GM18870 (cell line): ENCODE results near the gene THBS4.
"Not testable (repeated sequence)": the region's sequence is repeated elsewhere in the genome, so short reads cannot be mapped to it uniquely, and the experiment has no call there.

Experiments used
- ATAC-seq: cut with Tn5 transposase; IDR thresholded peaks from one replicate; pipeline ENCODE4 v1.9.1; 2021; ENCODE audit warnings: moderate library complexity; ENCODE audit not compliant: unreplicated experiment

THBS4 gene

DNA sequence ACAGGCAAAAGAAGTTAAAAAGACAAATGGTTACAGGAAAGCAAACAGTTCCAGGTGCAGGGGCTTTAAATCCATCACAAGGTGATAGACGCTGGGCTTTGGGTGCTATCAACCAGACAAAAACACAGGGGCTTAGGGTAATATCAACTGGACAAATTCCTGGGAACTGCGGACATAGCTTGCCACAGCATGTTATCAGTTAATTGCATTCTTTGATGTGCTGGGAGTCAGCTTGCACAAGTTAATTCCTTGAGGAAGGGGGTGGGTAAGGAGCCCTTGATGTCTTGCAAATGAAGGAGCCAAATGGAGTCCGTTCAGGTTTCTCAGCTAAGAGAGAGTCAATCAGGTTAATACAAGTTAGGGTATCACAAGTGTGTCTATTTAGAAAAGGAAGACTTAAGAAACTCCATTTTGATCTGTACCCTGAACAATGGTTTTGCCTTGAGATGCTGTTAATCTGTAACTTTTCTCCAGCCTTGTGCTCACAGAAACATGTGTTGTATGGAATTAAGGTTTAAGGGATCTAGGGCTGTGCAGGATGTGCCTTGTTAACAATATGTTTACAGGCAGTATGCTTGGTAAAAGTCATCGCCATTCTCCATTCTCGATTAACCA, 76.3 kb downstream of the THBS4 start:
- not testable (repeated sequence) for ATAC-seq

DNA sequence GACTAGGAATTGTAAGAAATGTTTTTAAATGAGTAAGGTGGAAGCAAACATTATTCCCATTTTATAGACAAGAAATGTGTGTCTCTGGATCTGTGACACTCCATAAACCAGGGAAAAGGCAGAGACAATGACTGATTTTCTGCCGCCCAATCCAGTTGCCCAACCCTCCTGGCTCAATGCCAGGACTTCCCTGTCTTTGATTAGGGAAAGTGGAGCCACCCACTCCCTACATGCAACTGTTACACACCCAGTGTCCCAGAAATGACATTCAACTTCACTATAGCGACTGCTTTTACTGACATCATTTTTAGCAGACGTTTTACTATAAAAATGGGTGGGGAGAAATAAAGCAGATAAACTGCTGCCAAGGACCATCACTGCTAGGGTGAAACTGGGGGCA, 79.7 kb downstream of the THBS4 start:
- ATAC-seq, result no peak

DNA sequence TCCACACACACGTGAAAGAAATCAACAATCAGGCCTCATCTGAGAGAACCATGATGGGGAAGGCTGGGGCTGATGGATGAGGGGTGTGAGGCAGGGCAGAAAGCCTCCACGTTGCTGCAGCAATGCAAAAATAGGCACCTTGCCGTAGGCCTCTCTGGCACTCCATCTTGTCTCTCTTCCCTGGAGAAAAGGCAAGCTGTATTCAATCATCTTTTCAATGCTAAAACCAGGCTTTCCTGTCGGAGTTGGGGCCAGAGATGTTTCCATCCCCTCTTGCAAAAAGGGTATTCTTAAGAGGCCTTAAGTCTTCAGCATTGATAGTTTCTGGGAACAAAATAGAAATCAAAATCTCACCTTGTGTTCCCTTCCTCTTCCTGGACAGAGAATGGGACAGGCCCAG, 80.9 kb downstream of the THBS4 start:
- no peak for ATAC-seq

DNA sequence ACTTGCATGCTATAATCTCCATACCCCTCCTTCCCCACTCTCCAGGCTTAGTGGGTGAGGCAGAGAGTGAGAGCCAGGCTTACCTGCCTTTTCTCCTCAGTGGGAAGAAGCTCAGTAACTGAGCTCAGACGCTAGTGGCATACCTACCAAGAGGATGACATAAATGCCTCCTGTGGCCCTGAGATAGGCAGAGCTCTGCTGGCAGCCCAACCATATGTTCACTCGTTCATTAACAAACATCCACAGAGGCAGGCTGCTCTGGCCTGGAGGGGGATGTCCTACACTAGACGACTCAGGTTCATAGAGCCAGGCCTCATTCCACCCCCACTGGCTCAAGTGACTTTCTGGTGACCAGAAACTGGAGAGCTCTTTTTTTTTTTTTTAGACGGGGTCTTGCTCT, 81.3 kb downstream of the THBS4 start:
- ATAC-seq, result no peak

DNA sequence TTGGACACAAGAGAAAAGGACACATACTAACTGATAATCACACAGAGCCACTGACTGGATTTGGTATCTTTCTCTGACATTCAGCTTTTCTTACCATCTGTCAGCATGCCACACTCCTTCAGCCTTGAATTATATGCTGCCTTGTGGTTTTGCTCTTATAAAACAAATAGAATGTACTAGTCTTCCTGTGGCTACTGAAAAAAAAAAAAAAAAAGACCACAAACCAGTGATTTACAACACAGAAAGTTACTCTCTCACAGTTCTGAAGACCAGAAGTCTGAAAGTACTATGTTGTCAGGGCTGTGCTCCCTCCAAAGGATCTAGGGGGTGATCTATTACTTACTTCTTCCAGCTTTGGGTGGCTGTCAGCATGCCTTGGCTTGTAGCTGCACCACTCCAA, 82.3 kb downstream of the THBS4 start:
- ATAC-seq, result no peak

DNA sequence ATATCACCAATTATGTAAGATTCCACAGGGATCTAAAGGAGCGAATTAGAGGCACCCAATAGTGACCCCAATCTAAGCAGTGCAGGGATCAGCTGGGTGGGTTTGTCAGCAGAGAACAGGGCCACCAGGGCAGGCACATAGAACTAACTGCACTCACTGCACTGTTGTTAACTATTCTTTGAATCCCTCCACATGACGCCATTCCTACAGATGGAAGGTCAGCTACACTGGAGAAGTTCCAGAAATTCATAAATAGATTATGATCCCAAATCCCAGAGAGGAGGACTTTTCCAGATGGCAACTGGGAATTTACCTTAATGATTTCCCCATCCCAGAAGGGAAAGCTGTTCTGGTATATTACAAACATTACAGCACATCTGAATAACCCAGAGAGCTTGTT, 84.2 kb downstream of the THBS4 start:
- no peak for ATAC-seq

DNA sequence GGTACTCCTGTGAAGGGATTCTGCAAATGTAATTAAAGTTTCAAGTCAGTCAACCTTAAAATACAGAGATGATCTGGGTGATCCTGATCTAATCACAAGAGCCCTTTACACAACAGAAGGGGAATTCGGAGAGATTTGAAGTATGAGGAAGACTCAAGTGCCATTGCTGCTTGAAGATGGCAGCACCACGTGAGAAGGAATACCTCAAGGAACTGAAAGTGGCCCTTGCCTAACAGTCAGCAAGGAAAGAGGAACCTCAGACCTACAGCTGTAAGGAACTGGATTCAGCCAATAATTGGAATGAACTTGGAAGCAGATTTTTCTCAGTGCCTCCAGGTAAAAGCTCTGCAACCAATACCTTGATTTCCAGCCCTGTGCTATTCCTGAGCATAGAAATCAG, 87.4 kb downstream of the THBS4 start:
- ATAC-seq, result no peak

DNA sequence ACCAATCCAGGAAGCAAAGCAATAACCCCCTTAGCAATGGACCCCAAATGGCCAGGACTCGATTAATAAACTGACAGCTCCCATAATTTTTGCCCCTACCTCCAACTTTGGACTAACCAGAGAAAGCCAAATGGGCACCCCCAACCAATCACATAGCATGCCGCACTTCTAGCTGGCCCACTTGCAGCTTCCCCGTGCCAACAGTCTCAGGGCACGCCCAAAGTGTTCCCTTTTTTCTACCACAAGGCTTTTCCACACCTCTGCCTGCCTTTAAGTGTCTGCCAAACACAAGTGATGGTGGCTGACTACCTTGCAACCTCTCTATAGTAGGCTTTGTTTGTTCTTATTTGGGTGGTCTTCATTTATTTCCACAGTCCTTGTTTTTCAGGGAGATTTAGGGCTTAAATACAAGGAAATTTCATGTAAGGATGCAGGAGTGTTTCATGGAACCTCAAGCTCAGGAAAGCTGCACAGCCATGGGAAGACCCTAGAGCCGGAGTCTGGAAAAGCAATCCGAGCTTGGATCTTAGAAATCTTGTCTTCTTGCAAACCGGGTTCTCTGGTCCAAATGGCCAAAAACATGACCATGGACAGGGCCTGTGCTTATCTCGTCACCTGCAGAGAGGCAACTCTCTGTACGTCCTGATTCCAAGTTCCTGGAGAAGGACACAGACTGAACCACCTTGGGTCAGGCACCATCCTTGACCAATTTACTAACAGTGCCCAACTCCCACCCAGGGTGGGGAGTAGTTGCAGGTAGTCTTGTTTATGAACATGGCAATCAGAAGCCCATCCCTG, 89.2 kb downstream of the THBS4 start:
- ATAC-seq, result no peak

DNA sequence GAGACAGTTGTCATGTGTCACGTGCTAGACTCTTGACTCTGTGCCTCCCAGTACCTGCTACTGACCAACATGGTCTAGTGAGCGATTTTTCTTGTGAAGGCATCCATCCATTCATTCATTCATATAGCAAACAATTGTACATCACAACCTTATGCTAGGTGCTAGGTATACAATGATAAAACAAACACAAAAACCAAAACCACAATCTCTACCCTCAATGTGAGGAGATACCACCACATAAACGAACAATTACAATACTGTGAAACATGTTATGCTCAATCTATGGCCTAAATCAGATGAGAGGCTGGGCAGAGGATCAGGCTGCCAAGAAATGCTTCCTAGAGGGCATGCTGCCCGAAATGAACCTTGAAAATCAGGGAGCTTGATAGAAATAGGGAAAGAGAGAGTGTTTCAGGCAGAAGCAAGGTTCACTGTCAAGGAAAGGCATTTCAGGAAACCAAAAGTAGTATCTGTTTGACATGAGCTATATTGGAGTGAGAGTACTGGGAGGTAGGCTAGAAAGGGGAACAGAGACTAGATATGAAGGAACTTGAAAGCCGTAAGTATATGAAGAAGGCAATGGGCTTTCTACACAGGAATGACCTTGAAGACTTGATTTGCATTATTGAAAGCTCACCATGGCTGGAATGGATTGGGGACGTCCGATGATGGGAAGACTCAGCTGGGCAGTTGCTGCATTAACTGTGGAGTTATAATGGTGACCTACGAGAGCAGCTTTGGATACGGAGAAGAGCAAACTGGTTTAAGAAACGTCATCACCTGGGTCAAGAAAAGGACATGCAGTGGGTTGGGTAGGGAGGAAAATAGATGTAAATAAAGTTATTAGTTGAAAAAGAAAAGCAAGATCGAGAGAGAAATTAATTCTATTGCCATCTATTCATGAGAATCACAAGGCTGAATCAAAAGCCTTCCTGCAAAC, 90.1 kb downstream of the THBS4 start:
- ATAC-seq, result peak; percentile 75

DNA sequence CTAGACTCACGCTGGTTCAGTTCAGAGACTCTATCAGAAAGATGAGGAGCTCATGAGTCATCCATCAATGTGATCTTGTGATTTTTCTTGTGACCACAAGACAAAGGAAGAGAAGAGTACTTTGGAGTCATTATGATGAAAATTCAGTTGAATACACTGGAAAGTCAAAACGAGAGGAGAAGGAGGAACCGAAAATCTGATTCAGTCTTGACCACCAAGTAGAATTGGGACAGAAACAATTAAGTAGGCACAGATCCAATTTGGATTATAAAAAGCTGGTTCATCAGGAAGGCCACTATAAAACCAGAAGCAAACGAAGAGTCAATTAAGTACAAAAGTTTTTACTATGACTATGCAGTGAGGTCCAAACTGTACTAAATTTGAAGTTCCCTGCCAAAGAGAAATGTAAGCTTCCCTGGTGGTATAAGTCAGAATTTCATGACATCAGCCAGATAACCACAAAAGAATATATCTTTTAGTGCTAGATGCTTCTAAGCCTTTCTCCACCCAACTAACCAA, 90.9 kb downstream of the THBS4 start:
- peak; percentile 76 for ATAC-seq

DNA sequence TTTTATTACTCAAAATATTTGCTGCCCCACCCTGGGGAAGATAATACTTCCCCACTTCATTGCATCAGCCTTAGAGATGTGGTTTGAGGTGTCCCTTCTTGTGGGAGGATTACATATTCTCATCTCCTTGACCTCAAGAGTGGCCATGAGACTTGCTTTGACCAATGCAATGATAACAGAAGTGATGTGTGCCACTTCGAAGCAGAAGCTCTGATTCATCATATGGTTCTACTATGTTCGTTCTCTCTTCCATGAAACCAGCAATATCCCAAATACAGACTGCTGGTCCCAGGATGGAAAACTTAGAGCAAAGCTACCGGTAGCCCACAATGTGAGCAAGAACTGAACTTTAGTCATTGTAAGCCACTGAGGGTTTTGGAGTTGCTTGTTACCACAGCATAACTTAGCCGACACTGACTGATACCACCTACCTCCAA, 92.0 kb downstream of the THBS4 start:
- no peak for ATAC-seq

DNA sequence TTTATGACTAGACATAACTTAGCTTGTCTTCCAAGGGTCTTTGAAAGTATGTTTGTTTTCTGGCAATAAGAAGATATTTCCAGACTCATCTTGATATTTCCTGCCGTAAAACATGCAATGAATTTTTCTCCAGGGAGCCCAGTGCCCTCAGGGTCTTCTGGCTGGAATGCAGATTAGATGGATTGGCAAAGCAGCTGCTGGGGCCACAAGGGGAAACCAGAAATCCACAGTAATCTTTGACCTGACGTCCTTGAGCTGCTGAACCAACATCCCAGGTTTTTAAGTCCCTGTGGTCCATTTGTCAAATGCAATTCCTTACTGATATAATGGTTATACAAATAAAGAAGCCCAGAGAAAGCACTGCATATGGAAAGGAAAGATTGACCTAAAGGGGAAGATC, 93.0 kb downstream of the THBS4 start:
- no peak for ATAC-seq

DNA sequence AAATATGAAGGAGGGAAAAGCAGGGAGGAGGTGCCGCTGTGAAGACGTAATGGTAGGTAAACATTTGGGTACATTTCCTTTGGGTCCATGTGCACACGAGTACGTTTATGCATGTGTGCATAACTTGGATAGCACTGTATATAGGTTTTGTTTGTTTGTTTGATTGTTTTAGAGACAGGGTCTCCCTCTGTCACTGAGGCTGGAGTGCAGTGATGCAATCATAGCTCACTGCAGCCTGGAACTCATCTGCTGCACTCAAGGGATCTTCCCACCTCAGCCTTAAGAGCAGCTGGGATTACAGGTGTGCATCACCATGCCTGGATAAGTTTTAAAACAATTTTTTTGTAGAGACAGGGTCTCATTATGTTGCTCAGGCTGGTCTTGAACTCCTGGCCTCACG, 94.0 kb downstream of the THBS4 start:
- no peak for ATAC-seq
